Smooth muscle cell (in vitro differentiated cells): ENCODE data around the gene IGF2BP1. TPM values are rescaled to one million over a fixed set of nuclear protein-coding genes. Genes with fewer than 3 reads are reported as not detected.
A peak's percentile ranks its signal among the peaks of the same experiment; 100 is the strongest.

ENCODE experiments used
- DNase-seq: peaks from one replicate; lab custom pipeline; 2025; ENCODE audit not compliant: unreplicated experiment; lab: John Stamatoyannopoulos, UW
- H2AFZ ChIP-seq: fragments of 200-600 bp; sonication (generic); 2 replicates; pipeline ENCODE4 v1.6.0; 2016; ENCODE audit warnings: antibody characterized with exemption, low read depth, mild to moderate bottlenecking
- H3F3A ChIP-seq: fragments of 200-600 bp; sonication (generic); 2 replicates; pipeline ENCODE4 v1.6.0; 2017; ENCODE audit warnings: antibody characterized with exemption, low read depth
- H3K27ac ChIP-seq: fragments of 200-600 bp; sonication (generic); 2 replicates; pipeline ENCODE4 v1.5.1; 2016; ENCODE audit warnings: low read depth, mild to moderate bottlenecking
- H3K27me3 ChIP-seq: fragments of 200-600 bp; sonication (generic); 2 replicates; pipeline ENCODE4 v1.6.1; 2016; ENCODE audit warnings: low read depth, mild to moderate bottlenecking
- H3K36me3 ChIP-seq: fragments of 200-600 bp; sonication (generic); 2 replicates; pipeline ENCODE4 v1.5.1; 2016; ENCODE audit warnings: low read depth
- H3K4me1 ChIP-seq: fragments of 200-600 bp; sonication (generic); 2 replicates; pipeline ENCODE4 v1.5.1; 2016; ENCODE audit warnings: low read depth
- H3K4me2 ChIP-seq: fragments of 200-600 bp; sonication (generic); 2 replicates; pipeline ENCODE4 v1.6.0; 2016; ENCODE audit warnings: mild to moderate bottlenecking
- H3K4me3 ChIP-seq: fragments of 200-600 bp; sonication (generic); 2 replicates; pipeline ENCODE4 v1.5.1; 2016; ENCODE audit warnings: mild to moderate bottlenecking
- H3K79me2 ChIP-seq: fragments of 200-600 bp; sonication (generic); 2 replicates; pipeline ENCODE4 v1.6.0; 2016; ENCODE audit warnings: low read depth, mild to moderate bottlenecking
- H3K9ac ChIP-seq: fragments of 200-600 bp; sonication (generic); 2 replicates; pipeline ENCODE4 v1.6.0; 2016; ENCODE audit warnings: low read depth
- H3K9me3 ChIP-seq: fragments of 200-600 bp; sonication (generic); replicated peaks from 2 replicates; pipeline ENCODE4 v1.5.1; 2016; ENCODE audit warnings: low read depth
- H4K20me1 ChIP-seq: fragments of 200-600 bp; sonication (generic); 2 replicates; pipeline ENCODE4 v1.6.0; 2016; ENCODE audit warnings: low read depth
- WGBS: methylation state at CpG from one replicate; pipeline ENCODE4 v1.1.7; 2016; ENCODE audit warnings: low lambda C conversion rate; 5-methylcytosine and 5-hydroxymethylcytosine counted together
- polyA plus RNA-seq: library from polyadenylated mRNA; unstranded; fragments of >200 nt; fragmentation: Nextera tagmentation; extraction: Ambion mirVana; gene quantifications from 2 replicates; pipeline ENCODE4 v1.2.1, GENCODE V29; 2016
- small RNA-seq: library from RNA; depleted of rRNA; stranded (forward); fragments of <200 nt; gene quantifications from one replicate; pipeline ENCODE3, GENCODE V24; 2014
- total RNA-seq: library from RNA; depleted of rRNA; stranded (reverse); fragments of >200 nt; gene quantifications from 2 replicates; pipeline ENCODE4 v1.2.3, GENCODE V29; 2014
- TF ChIP-seq, protein P1 (sequence below): fragments of 200-600 bp; sonication (generic); IDR thresholded peaks from 2 replicates; pipeline ENCODE4 v1.5.1; 2017; ENCODE audit warnings: borderline replicate concordance, mild to moderate bottlenecking, antibody characterized with exemption; ENCODE audit not compliant: insufficient read depth, poor library complexity, severe bottlenecking

Gene IGF2BP1
- total and polyA plus RNA-seq, 2 experiments from 2014 or later: 51.4 to 54.6 TPM

DNA sequence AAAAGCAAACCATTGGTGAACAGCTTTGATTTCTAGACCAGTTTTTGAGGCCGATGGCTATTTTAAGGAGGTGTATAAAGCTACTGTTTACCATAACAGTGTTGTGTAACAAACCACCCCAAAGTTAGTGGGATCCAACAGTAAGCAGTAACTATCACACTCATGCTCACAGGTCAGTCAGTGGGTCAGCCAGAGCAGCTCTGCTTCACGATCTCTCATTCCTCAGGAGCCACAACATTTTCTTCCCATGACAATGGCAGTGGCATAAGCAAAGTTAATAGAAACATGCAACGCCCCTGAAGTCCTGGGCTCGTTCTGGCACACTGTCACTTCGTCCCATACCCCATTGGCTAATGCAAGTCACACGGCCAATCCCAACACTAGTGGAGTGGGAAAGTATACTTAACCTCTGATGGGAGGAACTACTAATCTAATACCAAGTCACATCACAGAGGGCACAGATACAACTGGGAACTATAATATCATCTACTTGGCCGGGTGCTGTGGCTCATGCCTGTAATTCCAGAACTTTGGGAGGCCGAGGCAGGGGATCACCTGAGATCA, 107.4 kb downstream of the IGF2BP1 start:
- no peak for DNase-seq
- TF ChIP-seq, protein P1, sequence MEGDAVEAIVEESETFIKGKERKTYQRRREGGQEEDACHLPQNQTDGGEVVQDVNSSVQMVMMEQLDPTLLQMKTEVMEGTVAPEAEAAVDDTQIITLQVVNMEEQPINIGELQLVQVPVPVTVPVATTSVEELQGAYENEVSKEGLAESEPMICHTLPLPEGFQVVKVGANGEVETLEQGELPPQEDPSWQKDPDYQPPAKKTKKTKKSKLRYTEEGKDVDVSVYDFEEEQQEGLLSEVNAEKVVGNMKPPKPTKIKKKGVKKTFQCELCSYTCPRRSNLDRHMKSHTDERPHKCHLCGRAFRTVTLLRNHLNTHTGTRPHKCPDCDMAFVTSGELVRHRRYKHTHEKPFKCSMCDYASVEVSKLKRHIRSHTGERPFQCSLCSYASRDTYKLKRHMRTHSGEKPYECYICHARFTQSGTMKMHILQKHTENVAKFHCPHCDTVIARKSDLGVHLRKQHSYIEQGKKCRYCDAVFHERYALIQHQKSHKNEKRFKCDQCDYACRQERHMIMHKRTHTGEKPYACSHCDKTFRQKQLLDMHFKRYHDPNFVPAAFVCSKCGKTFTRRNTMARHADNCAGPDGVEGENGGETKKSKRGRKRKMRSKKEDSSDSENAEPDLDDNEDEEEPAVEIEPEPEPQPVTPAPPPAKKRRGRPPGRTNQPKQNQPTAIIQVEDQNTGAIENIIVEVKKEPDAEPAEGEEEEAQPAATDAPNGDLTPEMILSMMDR: no peak
- 68% methylated on average over 8 of the region's 8 CpGs for WGBS
- Histone ChIP-seq H3K27me3 (no peaks in the 10 kb centered on the region), H3K27ac (peak overlapping the region; percentile 53), H3K4me1 (no peaks in the 10 kb centered on the region), H3K36me3 (no peaks in the 10 kb centered on the region), H3F3A (peaks cover 14% of the 10 kb centered on the region), H3K4me3 (no peak overlapping the region), H4K20me1 (no peaks in the 10 kb centered on the region), H3K9me3 (no peaks in the 10 kb centered on the region), H2AFZ (no peak overlapping the region), H3K79me2 (no peaks in the 10 kb centered on the region), H3K4me2 (no peak overlapping the region), H3K9ac (no peak overlapping the region)

Small RNAs within 50 kb of the gene (small RNA-seq; reads per million reads assigned to genes)
- not detected for gene RF00017
- gene RF01210: not detected
- not detected for gene RNU1-42P
- gene RNU6-826P: not detected

Other genes starting within 250 kb of the IGF2BP1 start
- 0.27 TPM in 1 of 2 replicates, not detected in the other for gene TTLL6, start 180.2 kb upstream of the IGF2BP1 start, total RNA-seq
- 0.41 TPM in 1 of 2 replicates, not detected in the other for gene TTLL6, start 180.2 kb upstream of the IGF2BP1 start, polyA plus RNA-seq
- gene CALCOCO2, start 166.3 kb upstream of the IGF2BP1 start, total RNA-seq: 37.8 and 52.5 TPM in 2 replicates
- gene CALCOCO2, start 166.3 kb upstream of the IGF2BP1 start, polyA plus RNA-seq: 50.6 and 55.7 TPM in 2 replicates
- gene ATP5MC1, start 104.6 kb upstream of the IGF2BP1 start, total RNA-seq: 119 and 131 TPM in 2 replicates
- gene ATP5MC1, start 104.6 kb upstream of the IGF2BP1 start, polyA plus RNA-seq: 229 and 232 TPM in 2 replicates
- 67.5 and 82.5 TPM in 2 replicates for gene UBE2Z, start 89.0 kb upstream of the IGF2BP1 start, total RNA-seq
- gene UBE2Z, start 89.0 kb upstream of the IGF2BP1 start, polyA plus RNA-seq: 73.2 and 74.3 TPM in 2 replicates
- gene SNF8, start 52.5 kb upstream of the IGF2BP1 start, total RNA-seq: 69.0 and 69.6 TPM in 2 replicates
- gene SNF8, start 52.5 kb upstream of the IGF2BP1 start, polyA plus RNA-seq: 260 and 263 TPM in 2 replicates
- not detected in 2 replicates for gene GIP, start 28.8 kb upstream of the IGF2BP1 start, total RNA-seq
- gene GIP, start 28.8 kb upstream of the IGF2BP1 start, polyA plus RNA-seq: 1.6 and 1.9 TPM in 2 replicates
- 0.13 and 0.49 TPM in 2 replicates for gene B4GALNT2, start 135.4 kb downstream of the IGF2BP1 start, total RNA-seq
- gene B4GALNT2, start 135.4 kb downstream of the IGF2BP1 start, polyA plus RNA-seq: 0.11 and 0.31 TPM in 2 replicates
- gene GNGT2, start 213.2 kb downstream of the IGF2BP1 start, total RNA-seq: 0.81 TPM in 1 of 2 replicates, not detected in the other
- 0.44 and 0.75 TPM in 2 replicates for gene GNGT2, start 213.2 kb downstream of the IGF2BP1 start, polyA plus RNA-seq
- 0.22 and 1.9 TPM in 2 replicates for gene ABI3, start 213.3 kb downstream of the IGF2BP1 start, total RNA-seq
- 0.67 and 1.7 TPM in 2 replicates for gene ABI3, start 213.3 kb downstream of the IGF2BP1 start, polyA plus RNA-seq
- 3.0 and 4.1 TPM in 2 replicates for gene PHOSPHO1, start 233.4 kb downstream of the IGF2BP1 start, total RNA-seq
- 4.2 and 8.7 TPM in 2 replicates for gene PHOSPHO1, start 233.4 kb downstream of the IGF2BP1 start, polyA plus RNA-seq